Gastrocnemius medialis (tissue), 4 donors: ENCODE measurements around the gene PPP2R2B.

Source experiments
- POLR2A ChIP-seq, 2 donors: fragments of 450-650 bp; IDR thresholded peaks; one replicate each; pipeline ENCODE4 v1.6.1; 2017; ENCODE audit warnings: antibody characterized with exemption in 2 of 2, mild to moderate bottlenecking in 2 of 2, moderate library complexity in 2 of 2
- TF ChIP-seq, protein P1 (sequence below), 5 experiments: fragments of 450-650 bp in 3 of 5; fragments of 200-600 bp in 2 of 5; sonication (generic) in 2 of 5; IDR thresholded peaks in 4 of 5; conservative IDR thresholded peaks in 1 of 5; 1 replicate in 4 of 5; 2 replicates in 1 of 5; pipeline ENCODE4 v1.5.1; 2016 to 2019; ENCODE audit warnings: antibody characterized with exemption in 5 of 5, mild to moderate bottlenecking in 3 of 5, moderate library complexity in 3 of 5

- TF ChIP-seq POLR2A (IDR thresholded peaks at IDR 0.05), result no peak
- TF ChIP-seq, protein P1, sequence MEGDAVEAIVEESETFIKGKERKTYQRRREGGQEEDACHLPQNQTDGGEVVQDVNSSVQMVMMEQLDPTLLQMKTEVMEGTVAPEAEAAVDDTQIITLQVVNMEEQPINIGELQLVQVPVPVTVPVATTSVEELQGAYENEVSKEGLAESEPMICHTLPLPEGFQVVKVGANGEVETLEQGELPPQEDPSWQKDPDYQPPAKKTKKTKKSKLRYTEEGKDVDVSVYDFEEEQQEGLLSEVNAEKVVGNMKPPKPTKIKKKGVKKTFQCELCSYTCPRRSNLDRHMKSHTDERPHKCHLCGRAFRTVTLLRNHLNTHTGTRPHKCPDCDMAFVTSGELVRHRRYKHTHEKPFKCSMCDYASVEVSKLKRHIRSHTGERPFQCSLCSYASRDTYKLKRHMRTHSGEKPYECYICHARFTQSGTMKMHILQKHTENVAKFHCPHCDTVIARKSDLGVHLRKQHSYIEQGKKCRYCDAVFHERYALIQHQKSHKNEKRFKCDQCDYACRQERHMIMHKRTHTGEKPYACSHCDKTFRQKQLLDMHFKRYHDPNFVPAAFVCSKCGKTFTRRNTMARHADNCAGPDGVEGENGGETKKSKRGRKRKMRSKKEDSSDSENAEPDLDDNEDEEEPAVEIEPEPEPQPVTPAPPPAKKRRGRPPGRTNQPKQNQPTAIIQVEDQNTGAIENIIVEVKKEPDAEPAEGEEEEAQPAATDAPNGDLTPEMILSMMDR (IDR thresholded peaks at IDR 0.05 in 4 of 5, conservative IDR thresholded peaks at IDR 0.05 in 1 of 5), result no peak
These were observed 158.4 kb downstream of the PPP2R2B start for GRCh38 chr5:146720107-146720506.
